Measurements from ENCODE around the gene PARVA.
"Not testable (repeated sequence)": the region's sequence is repeated elsewhere in the genome, so short reads cannot be mapped to it uniquely, and the experiment has no call there.

Gene PARVA

GRCh38 chr11:12508151-12508751, 130.9 kb downstream of the PARVA start:
- no peak for DNase-seq

- DNase-seq = no peak
Measured at GRCh38 chr11:12509371-12509770, 132.0 kb downstream of the PARVA start.

GRCh38 chr11:12512132-12512531, 134.8 kb downstream of the PARVA start:
- DNase-seq = no peak

GRCh38 chr11:12512826-12513395, 135.5 kb downstream of the PARVA start:
- no peak for DNase-seq

- DNase-seq = no peak
Measured at GRCh38 chr11:12516387-12517105, 139.2 kb downstream of the PARVA start.

- no peak for DNase-seq
Measured at GRCh38 chr11:12517306-12517705, 139.9 kb downstream of the PARVA start.

GRCh38 chr11:12517741-12518140, 140.4 kb downstream of the PARVA start:
- DNase-seq = no peak

- DNase-seq = no peak
Measured at GRCh38 chr11:12518606-12519385, 141.4 kb downstream of the PARVA start.

- DNase-seq = no peak
Measured at GRCh38 chr11:12520054-12520453, 142.7 kb downstream of the PARVA start.

GRCh38 chr11:12520576-12520975, 143.2 kb downstream of the PARVA start:
- not testable (repeated sequence) for DNase-seq

- no peak for DNase-seq
Measured at GRCh38 chr11:12523180-12523924, 146.0 kb downstream of the PARVA start.

GRCh38 chr11:12524865-12525264, 147.5 kb downstream of the PARVA start:
- no peak for DNase-seq

GRCh38 chr11:12525466-12526055, 148.2 kb downstream of the PARVA start:
- no peak for DNase-seq

- DNase-seq = no peak
Measured at GRCh38 chr11:12526789-12527188, 149.4 kb downstream of the PARVA start.

- no peak for DNase-seq
Measured at GRCh38 chr11:12528487-12528886, 151.1 kb downstream of the PARVA start.

- DNase-seq = no peak
Measured at GRCh38 chr11:12529041-12529440, 151.7 kb downstream of the PARVA start.

GRCh38 chr11:12529793-12530192, 152.4 kb downstream of the PARVA start:
- DNase-seq = no peak

- DNase-seq = no peak
Measured at GRCh38 chr11:12531020-12531419, 153.6 kb downstream of the PARVA start.

GRCh38 chr11:12531681-12532080, 154.3 kb downstream of the PARVA start:
- DNase-seq = no peak

GRCh38 chr11:12532580-12532979, 155.2 kb downstream of the PARVA start:
- DNase-seq = no peak

- no peak for DNase-seq
Measured at GRCh38 chr11:12534549-12534948, 157.2 kb downstream of the PARVA start.

GRCh38 chr11:12535321-12535720, 157.9 kb downstream of the PARVA start:
- DNase-seq = no peak
